Right ventricle myocardium superior (tissue), 1 donor: Measurements from ENCODE around the gene EIF4G3. TPM values are rescaled to one million over a fixed set of nuclear protein-coding genes. Genes with fewer than 3 reads are reported as not detected.
A peak's percentile ranks its signal among the peaks of the same experiment; 100 is the strongest.
"Not testable (repeated sequence)": the region's sequence is repeated elsewhere in the genome, so short reads cannot be mapped to it uniquely, and the experiment has no call there.

Experiments
- ATAC-seq: fragments of 200-7000 bp; cut with Tn5 transposase; one replicate; pipeline ENCODE4 v1.9.1; 2020; ENCODE audit warnings: mild to moderate bottlenecking; ENCODE audit not compliant: poor library complexity
- DNase-seq: peaks from one replicate; pipeline ENCODE4 v3.0.0-alpha.2; 2020
- intact Hi-C: fragments of 100-400 bp; cut with DNase I; formaldehyde crosslinking; loops from one replicate; pipeline ENCODE4 v1.11.2; 2022
- total RNA-seq: library from RNA; stranded (reverse); fragmentation: NEBNext Ultra II Directional; extraction: Animal tissue kit (Norgen Biotek cat#: 25700); gene quantifications from one replicate; pipeline ENCODE4 v1.2.1, GENCODE V29; 2021
- donor health status: DM: no; HTN: yes; CAD: no; lungs with severe emphysema.

Gene EIF4G3
- total RNA-seq, 1 donor from 2014 or later, result 24.7 TPM

DNA sequence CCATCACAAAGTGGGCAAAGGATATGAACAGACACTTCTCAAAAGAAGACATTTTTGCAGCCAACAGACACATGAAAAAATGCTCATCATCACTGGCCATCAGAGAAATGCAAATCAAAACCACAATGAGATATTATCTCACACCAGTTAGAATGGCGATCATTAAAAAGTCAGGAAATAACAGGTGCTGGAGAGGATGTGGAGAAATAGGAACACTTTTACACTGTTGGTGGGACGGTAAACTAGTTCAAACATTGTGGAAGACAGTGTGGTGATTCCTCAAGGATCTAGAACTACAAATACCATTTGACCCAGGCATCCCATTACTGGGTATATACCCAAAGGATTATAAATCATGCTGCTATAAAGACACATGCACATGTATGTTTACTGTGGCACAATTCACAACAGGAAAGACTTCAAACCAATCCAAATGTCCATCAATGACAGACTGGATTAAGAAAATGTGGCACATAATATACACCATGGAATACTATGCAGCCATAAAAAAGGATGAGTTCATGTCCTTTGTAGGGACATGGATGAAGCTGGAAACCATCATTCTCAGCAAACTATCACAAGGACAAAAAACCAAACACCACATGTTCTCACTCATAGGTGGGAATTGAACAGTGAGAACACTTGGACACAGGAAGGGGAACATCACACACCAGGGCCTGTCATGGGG lies 83.3 kb downstream of the EIF4G3 start:
- ATAC-seq, DNase-seq, intact Hi-C loops: not testable (repeated sequence)

DNA sequence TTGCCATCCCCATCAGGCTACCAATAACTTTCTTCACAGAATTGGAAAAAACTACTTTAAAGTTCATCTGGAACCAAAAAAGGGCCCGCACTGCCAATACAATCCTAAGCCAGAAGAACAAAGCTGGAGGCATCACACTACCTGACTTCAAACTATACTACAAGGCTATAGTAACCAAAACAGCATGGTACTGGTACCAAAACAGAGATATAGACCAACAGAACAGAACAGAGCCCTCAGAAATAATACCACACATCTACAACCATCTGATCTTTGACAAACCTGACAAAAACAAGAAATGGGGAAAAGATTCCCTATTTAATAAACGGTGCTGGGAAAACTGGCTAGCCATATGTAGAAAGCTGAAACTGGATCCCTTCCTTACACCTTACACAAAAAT lies 84.2 kb downstream of the EIF4G3 start:
- DNase-seq, ATAC-seq, intact Hi-C loops: not testable (repeated sequence)

DNA sequence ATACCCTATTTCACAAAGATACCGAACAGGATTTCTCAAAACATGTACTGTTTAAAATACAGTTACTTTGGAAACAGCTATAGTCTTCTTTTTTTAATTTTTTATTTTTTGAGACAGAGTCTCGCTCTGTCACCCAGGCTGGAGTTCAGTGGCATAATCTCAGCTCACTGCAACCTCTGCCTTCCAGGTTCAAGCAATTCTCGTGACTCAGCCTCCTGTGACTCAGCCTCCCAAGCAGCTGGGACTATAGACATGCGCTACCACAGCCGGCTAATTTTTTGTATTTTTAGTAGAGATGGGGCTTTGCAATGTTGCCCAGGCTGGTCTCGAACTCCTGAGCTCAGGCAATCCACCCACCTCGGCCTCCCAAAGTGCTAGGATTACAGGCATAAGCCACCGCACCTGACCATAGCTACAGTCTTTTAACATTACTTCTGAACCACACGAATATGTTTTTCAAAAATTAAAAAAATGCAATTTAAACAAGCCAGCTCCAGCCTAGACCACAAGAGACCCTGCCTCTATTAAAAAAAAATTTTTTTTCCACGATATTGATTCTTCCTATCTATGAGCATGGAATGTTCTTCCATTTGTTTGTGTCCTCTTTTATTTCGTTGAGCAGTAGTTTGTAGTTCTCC lies 85.5 kb downstream of the EIF4G3 start:
- intact Hi-C loops, DNase-seq: not testable (repeated sequence)
- ATAC-seq, result peak; percentile 61

DNA sequence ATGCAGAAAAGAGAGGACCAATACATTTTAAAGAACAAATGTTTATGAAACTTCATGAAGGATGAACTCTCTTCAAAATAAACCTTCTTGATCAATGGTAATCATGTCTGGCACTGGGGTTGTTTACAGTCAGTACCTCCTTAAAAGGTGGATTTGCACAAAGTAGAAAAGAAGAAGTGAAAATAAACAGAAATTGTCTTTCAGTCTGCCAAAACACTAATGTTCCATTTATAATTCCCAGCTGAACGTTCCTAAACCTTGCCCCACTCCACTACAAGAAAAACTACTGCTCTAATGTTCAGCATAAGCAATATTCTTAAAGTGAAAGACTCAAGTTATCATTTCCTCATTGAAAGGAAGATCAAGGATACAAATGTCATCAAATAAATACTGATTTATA lies 86.2 kb downstream of the EIF4G3 start:
- peak; percentile 61 for ATAC-seq

DNA sequence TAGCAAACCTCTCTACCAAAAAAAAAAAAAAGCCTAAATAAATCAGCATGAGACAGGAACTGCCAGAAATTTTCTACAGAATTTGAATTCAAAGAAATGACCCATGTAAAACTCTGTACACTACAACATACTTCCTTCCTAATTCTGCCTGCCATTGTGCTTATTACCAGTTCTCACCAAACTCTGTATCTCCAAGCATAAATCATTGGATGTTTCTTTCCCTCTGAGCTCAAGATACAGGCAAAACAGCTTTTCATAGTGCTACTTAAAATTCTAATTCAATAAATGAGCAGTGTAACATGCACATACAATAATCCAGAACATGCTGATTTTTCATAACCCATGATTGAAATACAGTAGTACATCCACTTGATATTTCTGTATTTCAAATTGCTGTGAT lies 87.0 kb downstream of the EIF4G3 start:
- ATAC-seq (no peak), DNase-seq (no peak)
- intact Hi-C loops, result no loop called here

More for the DNA sequence above, 86.2 kb downstream of the EIF4G3 start:
- intact Hi-C loops, result no loop called here
- no peak for DNase-seq

DNA sequence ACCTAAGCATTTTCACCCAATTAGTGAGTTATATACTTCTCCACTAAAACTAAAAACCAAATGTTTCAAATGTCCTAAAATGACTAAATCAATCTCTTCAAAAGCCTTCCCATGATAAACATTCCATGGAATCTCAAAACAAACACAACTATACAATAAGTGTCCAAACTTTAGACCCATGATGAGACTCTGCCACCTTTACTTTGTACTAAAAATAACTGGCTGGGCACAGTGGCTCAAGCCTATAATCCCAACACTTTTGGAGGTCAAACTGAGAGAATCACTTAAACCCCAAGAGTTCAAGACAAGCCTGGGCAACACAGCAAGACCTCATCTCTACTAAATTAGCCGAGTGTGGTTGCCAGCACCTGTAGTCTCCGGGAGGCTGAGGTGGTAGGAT lies 87.4 kb downstream of the EIF4G3 start:
- intact Hi-C loops, result no loop called here
- ATAC-seq, result no peak
- no peak for DNase-seq

DNA sequence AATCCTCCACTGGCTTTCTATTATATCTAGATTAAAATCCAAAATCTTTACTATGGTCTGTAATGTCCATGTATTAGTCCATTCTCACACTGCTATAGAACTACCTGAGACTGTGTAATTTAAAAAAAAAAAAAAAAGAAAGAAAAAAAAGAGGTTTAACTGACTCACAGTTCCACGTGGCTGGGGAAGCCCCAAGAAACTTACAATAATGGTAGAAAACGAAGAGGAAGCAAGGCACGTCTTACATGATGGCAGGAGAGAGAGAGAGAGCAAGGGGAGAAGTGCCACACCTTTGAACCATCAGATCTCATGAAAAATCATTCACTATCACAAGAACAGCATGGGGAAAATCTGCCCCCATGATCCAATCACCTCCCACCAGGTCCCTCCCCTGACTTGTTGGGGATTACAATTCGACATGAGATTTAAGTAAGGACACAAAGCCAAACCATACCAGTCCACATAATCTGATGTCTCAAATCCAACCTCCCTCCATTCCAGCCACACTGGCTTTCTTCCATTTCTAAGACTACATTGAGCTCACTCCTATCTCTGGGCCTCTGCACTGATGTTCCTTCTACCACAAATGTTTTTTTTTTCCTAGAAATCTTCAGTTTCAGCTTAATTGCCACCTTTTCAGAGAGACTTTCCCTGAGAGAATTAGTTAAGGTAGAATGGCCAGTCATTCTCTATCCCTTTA lies 92.4 kb downstream of the EIF4G3 start:
- no peak for ATAC-seq
- no peak for DNase-seq
- intact Hi-C loops, result no loop called here

DNA sequence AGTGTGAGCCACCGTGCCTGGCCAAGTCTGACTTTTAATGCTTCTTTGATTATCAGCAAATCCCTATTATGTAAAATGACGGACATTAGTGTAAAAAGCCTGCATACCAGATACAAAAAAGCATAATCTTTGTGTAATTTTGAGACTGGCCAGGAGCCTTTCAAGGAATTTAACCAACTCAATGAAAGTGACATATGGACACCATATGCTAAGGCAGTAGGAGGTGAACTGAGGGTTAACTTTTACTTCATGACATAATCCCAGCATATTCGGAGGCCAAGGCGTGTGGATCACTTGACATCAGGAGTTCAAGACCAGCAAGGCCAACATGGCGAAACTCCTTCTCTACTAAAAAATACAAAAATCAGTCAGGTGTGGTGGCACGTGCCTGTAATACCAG lies 94.6 kb downstream of the EIF4G3 start:
- DNase-seq, result no peak
- no peak for ATAC-seq
- intact Hi-C loops, result no loop called here

DNA sequence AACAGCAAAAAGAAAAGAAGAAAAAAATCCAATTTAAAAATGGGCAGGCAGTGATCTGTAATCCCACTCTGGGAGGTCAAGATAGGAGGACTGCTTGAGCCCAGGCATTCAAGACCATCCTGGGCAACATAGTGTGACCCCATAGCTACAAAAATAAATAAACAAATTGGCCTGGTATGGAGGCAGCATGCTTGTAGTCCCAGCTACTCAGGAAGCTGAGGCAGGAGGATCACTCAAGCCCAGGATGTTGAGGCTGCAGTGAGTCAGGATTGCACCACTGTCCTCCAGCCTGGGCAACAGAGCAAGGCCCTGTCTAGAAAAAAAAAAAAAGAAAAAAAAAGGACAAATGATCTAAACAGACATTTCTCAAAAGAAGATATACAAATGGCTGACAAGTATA lies 99.6 kb downstream of the EIF4G3 start:
- ATAC-seq, result no peak
- intact Hi-C loops, result no loop called here
- no peak for DNase-seq

DNA sequence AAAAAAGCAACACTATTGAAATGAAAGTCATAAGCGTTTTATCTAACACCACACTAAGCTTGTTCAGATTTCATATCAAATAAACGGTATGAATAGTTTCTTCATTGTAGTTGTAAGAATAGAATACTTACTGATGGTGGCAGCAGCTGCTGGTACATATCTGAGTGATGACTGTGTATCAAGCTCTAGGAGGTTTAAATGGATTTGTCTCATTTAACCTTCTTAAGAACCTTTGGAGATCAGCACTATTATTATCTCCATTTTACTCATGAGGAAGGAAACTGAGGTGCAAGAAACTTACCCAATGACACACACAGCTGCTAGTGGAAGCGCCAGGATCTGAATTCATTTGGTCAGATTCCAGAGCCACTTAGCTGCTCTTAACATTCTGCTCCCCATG lies 104.0 kb downstream of the EIF4G3 start:
- intact Hi-C loops, result no loop called here
- ATAC-seq (no peak), DNase-seq (no peak)

DNA sequence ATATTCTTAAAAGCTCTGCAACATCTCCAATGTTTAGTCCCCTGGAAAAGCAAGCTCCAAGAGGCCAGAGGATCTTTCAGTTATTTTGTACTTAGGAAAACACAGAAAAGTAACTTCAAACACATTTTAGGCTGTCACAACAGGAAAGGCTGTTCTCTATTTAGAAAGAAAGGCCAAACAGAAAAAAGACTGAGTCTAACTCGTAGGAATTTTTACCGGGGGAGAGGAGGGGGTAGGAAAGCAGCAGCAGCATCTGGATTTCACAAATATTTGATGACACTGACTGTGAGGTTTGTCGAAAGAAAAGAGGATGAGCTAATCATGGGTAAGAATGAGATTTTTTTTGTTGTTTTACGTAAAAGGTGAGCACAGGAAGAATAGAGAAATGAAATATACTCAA lies 107.1 kb downstream of the EIF4G3 start:
- no peak for DNase-seq
- intact Hi-C loops, result no loop called here
- no peak for ATAC-seq

DNA sequence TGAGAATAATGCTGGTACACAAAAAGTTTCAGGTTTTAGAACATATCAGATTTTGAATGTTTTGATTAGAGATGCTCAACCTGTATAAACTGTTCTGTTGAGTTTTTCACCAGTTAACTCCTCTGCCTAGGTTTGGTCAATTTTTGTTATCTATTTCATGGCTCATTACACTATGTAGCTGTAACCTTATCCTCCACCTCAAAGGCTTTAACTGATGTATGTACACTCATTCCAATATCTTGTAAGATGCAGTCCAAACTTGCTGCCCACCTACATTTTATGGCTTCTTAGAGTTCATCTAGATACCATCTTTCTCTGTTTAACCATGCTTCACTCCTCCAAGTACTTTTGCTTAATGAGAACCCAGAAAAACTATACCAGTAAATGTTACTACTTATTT lies 107.8 kb downstream of the EIF4G3 start:
- DNase-seq (no peak), ATAC-seq (no peak)
- intact Hi-C loops, result no loop called here

DNA sequence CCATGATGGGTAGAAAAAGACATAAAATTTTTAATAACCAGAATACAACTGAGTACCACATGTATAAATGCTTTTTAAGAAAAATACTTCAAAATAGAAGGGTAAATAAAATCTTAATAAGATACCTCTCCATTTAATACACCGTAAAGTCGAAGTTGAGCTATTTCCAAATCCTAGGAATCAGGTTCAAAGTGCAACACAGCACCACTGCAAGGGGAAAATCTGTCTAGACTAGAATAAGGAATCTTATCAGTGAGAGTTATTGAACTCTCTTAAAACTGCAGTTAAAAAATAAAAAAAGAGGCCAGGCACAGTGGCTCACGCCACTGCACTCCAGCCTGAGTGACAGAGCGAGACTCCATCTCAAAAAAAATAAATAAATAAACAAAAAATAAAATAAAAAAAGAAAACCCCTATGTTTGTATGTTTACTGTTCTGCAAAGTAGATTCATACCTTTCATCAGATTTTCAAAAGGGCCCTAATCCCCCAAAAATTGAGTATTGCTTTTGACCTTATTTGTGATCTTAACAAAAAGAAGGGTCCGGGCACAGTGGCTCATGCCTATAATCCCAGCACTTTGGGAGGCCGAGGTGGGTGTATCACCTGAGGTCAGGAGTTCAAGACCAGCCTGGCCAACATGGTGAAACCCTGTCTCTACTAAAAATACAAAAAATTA lies 109.0 kb downstream of the EIF4G3 start:
- ATAC-seq (no peak), DNase-seq (no peak)
- intact Hi-C loops, result no loop called here

DNA sequence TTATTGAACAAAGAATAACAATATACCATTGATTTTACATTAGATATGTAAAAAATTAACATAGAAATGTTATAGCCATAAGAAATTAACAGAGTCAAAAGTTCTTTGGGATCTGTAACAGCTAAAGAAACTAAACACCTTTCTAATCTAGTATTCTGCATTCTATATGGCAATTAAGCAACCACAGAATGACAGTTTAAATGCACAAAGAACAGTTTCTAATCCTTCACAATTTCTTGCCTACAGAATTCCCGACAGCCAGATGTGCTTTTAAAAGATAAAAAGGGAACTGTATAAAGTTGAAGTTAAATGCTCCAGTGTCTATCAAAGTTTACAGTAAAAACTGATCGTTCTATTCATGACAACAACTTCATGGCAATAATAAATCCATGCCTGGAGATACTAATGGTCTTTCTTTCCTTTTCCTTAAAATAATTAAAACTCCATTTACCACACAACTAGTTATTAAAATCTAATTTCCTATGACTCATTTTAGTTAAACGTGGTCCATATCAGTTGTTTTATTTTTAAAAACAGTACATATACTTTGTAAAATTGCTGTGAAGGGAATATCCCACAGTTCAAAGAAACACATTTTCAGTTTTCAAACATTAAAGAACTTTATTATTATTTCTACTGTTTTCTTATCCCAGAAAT lies 110.2 kb downstream of the EIF4G3 start:
- intact Hi-C loops, result no loop called here
- ATAC-seq, result no peak
- no peak for DNase-seq

DNA sequence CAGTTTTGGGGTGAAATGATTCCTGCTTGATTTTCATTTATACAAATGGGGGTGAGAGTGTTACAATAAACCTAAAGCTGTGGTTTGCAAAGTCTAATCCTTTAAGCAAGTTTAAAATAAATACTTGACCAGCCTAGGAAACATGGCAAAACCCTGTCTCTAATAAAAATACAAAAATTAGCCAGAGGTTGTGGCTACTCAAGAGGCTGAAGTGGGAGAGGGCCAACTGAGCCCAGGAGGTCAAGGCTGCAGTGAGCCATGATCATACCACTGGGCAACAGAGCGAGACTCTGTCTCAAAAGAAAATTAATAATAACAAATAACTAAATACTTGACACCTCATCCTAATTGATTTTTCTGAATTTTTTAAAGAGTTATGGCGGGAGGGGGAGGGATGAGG lies 110.8 kb downstream of the EIF4G3 start:
- intact Hi-C loops, result no loop called here
- DNase-seq (no peak), ATAC-seq (no peak)

DNA sequence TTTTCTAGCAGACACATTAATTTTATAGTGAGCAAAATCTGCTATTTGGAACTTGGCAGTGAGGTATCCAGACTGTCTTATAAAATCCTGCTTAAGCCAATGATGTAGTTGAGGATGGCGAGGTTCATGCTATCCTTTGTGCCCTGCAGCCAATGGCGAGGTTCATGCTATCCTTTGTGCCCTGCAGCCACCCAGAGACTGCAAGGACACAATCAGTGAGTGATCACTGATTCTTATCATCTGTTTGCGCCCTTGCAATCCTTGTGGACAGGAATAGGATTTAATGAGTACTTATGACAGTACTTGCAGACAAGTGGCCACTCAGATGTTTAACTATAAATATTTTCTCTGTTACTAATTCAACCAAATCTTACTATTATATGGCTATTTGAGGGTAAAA lies 112.6 kb downstream of the EIF4G3 start:
- no peak for ATAC-seq
- no peak for DNase-seq
- intact Hi-C loops, result no loop called here

DNA sequence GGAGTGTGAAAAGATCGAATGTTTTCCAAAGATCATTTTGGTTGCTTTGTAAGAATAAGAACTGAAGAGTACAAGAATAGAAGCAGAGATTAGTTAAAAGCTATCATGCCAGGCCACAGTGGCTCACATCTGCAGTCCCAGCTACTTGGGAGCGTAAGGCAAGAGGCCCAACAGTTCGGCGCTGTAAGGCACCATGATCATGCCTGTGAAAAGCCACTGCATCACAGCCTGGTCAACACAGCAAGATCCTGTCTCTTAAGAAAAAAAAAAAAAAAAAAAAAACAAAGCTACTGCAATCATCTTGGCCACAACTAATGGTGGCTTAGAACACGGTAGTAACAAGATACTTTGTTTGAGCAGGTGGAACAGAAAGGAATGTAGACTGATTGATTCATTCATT lies 116.2 kb downstream of the EIF4G3 start:
- intact Hi-C loops, result no loop called here
- ATAC-seq (no peak), DNase-seq (no peak)

DNA sequence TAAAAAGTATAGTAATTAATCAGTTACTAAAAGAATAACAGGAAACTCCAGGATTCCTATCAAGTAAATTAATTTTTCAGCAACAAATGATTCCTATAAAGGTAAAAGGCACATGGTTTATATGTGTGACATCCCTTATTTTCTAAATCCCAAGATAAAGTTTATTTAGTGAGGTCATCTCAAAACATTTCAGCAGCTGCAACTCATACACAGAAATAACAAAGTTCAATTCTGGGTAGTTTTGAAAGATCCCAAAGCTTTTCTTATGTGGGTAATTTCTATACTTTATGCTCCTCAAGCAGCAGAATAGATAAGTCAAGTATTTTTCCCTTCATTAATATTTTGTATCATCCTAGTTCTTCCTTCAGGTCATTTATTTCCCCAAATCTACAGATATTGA lies 117.7 kb downstream of the EIF4G3 start:
- intact Hi-C loops, result no loop called here
- DNase-seq, result no peak
- ATAC-seq, result no peak
